K562 (cell line): ENCODE data around the gene ALKBH4. TPM values are rescaled to one million over a fixed set of nuclear protein-coding genes. Genes with fewer than 3 reads are reported as not detected.

Source experiments
- ATAC-seq: fragments of 200-7000 bp; cut with Tn5 transposase; 3 replicates; pipeline ENCODE4 v1.9.1; 2020; ENCODE audit warnings: moderate library complexity
- BruUV-seq: library from RNA; stranded (reverse); fragments of 400-500 nt; replicated peaks from 2 replicates; lab custom pipeline; 2021; lab: Mats Ljungman, UMichigan
- CTCF ChIA-PET: fragments of 300-600 bp; formaldehyde crosslinking; extraction: SDS; loops from one replicate; lab custom pipeline; 2021; ENCODE audit warnings: low intra/inter-chr PET ratio; lab: Yijun Ruan, JAX
- POLR2A ChIA-PET: fragments of 300-600, 350-650 bp; sonication (Branson Sonifier 250); formaldehyde crosslinking; extraction: SDS; loops from one replicate; lab custom pipeline; 2021; ENCODE audit warnings: antibody characterized with exemption, inconsistent platforms; lab: Yijun Ruan, JAX
- DNase-seq, 4 experiments: peaks; one replicate each; pipeline versions ENCODE4 v3.0.0 to v3.0.0-alpha.2; 2011 to 2018; ENCODE audit warnings: low spot score in 3 of 4, mixed read lengths in 3 of 4; ENCODE audit errors: extremely low read depth in 1 of 4
- FAIRE-seq: peaks from 2 replicates; lab custom pipeline; 2011; peaks lifted over from hg19 to GRCh38; lab: Jason Lieb, UNC
- H2AFZ ChIP-seq: 2 replicates; pipeline ENCODE4 v1.6.0; 2011; ENCODE audit warnings: low read depth, low read length, control low read depth, inconsistent platforms
- H3K27ac ChIP-seq: fragments of 200-600 bp; 3 replicates; pipeline ENCODE4 v1.8.0; 2011; ENCODE audit warnings: low read depth, mild to moderate bottlenecking, control low read depth, inconsistent platforms, low read length, moderate library complexity, mixed read lengths; ENCODE audit errors: extremely low read depth
- H3K27me3 ChIP-seq, 2 experiments: fragments of 300-600 bp in 1 of 2; 2 replicates in 1 of 2; 3 replicates in 1 of 2; pipeline versions ENCODE4 v1.6.0 to v1.8.0; 2011; ENCODE audit warnings: inconsistent platforms in 2 of 2, low read length in 2 of 2, mild to moderate bottlenecking in 1 of 2, mixed read lengths in 1 of 2, moderate library complexity in 1 of 2; ENCODE audit not compliant: control insufficient read depth in 2 of 2, insufficient read depth in 2 of 2
- H3K36me3 ChIP-seq: fragments of 300-600 bp; 3 replicates; pipeline ENCODE4 v1.8.0; 2011; ENCODE audit warnings: mild to moderate bottlenecking, low read length, inconsistent platforms; ENCODE audit not compliant: control insufficient read depth, insufficient read depth
- H3K4me1 ChIP-seq, 2 experiments: fragments of 200-600 bp in 1 of 2; replicated peaks in 1 of 2; 2 replicates in 1 of 2; 3 replicates in 1 of 2; pipeline versions ENCODE4 v1.5.1 to v1.8.0; 2011; ENCODE audit warnings: inconsistent platforms in 2 of 2, low read length in 2 of 2, mild to moderate bottlenecking in 1 of 2, mixed read lengths in 1 of 2, moderate library complexity in 1 of 2; ENCODE audit not compliant: control insufficient read depth in 2 of 2, insufficient read depth in 2 of 2
- H3K4me2 ChIP-seq: 2 replicates; pipeline ENCODE4 v1.6.1; 2011; ENCODE audit warnings: low read length, control low read depth, inconsistent platforms, mixed read lengths; ENCODE audit not compliant: insufficient read depth
- H3K4me3 ChIP-seq: fragments of 200-600 bp; sonication (generic), shearing (Covaris generic); 2 replicates; pipeline ENCODE4 v1.5.1; 2016; ENCODE audit warnings: control low read depth, inconsistent platforms
- H3K79me2 ChIP-seq: fragments of 200-600 bp; 3 replicates; pipeline ENCODE4 v1.8.0; 2011; ENCODE audit warnings: low read length, inconsistent platforms; ENCODE audit not compliant: control insufficient read depth, insufficient read depth
- H3K9ac ChIP-seq, 2 experiments: 2 replicates each; pipeline versions ENCODE4 v1.6.0 to v1.6.1; 2011; ENCODE audit warnings: low read depth in 2 of 2, low read length in 2 of 2, control low read depth in 1 of 2, inconsistent platforms in 1 of 2, mild to moderate bottlenecking in 1 of 2, mixed read lengths in 1 of 2; ENCODE audit not compliant: insufficient read depth in 1 of 2
- H3K9me1 ChIP-seq: one replicate; pipeline ENCODE4 v1.6.0; 2011; ENCODE audit warnings: inconsistent platforms, mild to moderate bottlenecking, low read length, moderate library complexity; ENCODE audit not compliant: control insufficient read depth, insufficient read depth
- H3K9me3 ChIP-seq: replicated peaks from 2 replicates; pipeline ENCODE4 v1.5.1; 2011; ENCODE audit warnings: low read depth, low read length, inconsistent platforms; ENCODE audit not compliant: control insufficient read depth, insufficient read depth
- H4K20me1 ChIP-seq: replicated peaks from 2 replicates; pipeline ENCODE4 v1.6.1; 2011; ENCODE audit warnings: low read length, inconsistent platforms, mixed read lengths; ENCODE audit not compliant: control insufficient read depth, insufficient read depth
- ATF7 ChIP-seq: fragments of 450-650 bp; IDR thresholded peaks from 2 replicates; pipeline ENCODE4 v1.7.1; 2014; ENCODE audit warnings: mild to moderate bottlenecking, moderate library complexity
- KAT2B ChIP-seq: IDR thresholded peaks from one replicate; pipeline ENCODE4 v1.6.1; 2012; ENCODE audit warnings: low read depth, mild to moderate bottlenecking, control low read depth, inconsistent platforms, low read length, moderate library complexity
- NFE2L1 ChIP-seq: fragments of 450-650 bp; IDR thresholded peaks from 2 replicates; pipeline ENCODE4 v1.6.1; 2016; ENCODE audit warnings: missing genetic modification characterization, low read depth, mild to moderate bottlenecking, missing compliant biosample characterization, moderate library complexity, borderline replicate concordance
- NR2C2 ChIP-seq, 2 experiments: fragments of 200-800 bp in 1 of 2; sonication (Bioruptor generic) in 1 of 2; sonication (generic) in 1 of 2; formaldehyde crosslinking in 1 of 2; IDR thresholded peaks; 2 replicates each; pipeline versions ENCODE4 v1.6.1 to v1.8.0; 2016 to 2022; ENCODE audit warnings: mild to moderate bottlenecking in 1 of 2, missing compliant biosample characterization in 1 of 2, missing genetic modification characterization in 1 of 2, missing genetic modification reagents in 1 of 2
- THRAP3 ChIP-seq: fragments of 450-650 bp; IDR thresholded peaks from 2 replicates; pipeline ENCODE4 v1.6.1; 2016; ENCODE audit warnings: mild to moderate bottlenecking, inconsistent platforms, borderline replicate concordance
- TRIM28 ChIP-seq: fragments of 450-650 bp; IDR thresholded peaks from 2 replicates; pipeline ENCODE4 v1.6.1; 2017
- WGBS: fragments of 100-300 bp; shearing (Covaris generic); methylation state at CpG from one replicate; pipeline ENCODE4 v1.1.6; 2016; ENCODE audit warnings: low coverage, mixed read lengths; ENCODE audit not compliant: insufficient coverage; ENCODE audit errors: missing lambda C conversion rate; 5-methylcytosine and 5-hydroxymethylcytosine counted together
- in situ Hi-C: fragments of 300-500 bp; cut with MboI; formaldehyde crosslinking; loops from 4 replicates; pipeline ENCODE4 v1.15.0; 2018; ENCODE audit warnings: inconsistent platforms, mixed read lengths
- intact Hi-C: fragments of 100-400 bp; cut with micrococcal nuclease; formaldehyde crosslinking; loops from 2 replicates; pipeline ENCODE4 v1.14.2; 2022
- polyA plus RNA-seq, 8 experiments: library from polyadenylated mRNA; depleted of rRNA in 4 of 8; stranded (reverse) in 5 of 8; unstranded in 3 of 8; fragments of >200 nt; fragmentation: Nextera tagmentation in 2 of 8; fragmentation: Illumina TruSeq in 1 of 8; extraction: Ambion mirVana in 2 of 8; extraction: Trizol in 1 of 8; gene quantifications; 2 replicates each; pipeline versions ENCODE4 v1.2.1 to v1.2.3, GENCODE V29; 2011 to 2014; ENCODE audit warnings: inconsistent platforms in 1 of 8, missing spikeins in 1 of 8
- total RNA-seq, 7 experiments: library from RNA; depleted of rRNA in 6 of 7; stranded (reverse); fragments of >200 nt in 6 of 7; fragmentation: Illumina TruSeq in 2 of 7; extraction: Trizol in 2 of 7; gene quantifications; 2 replicates each; pipeline versions ENCODE4 v1.2.1 to v1.2.3, GENCODE V29; 2011 to 2021; ENCODE audit warnings: low replicate concordance in 1 of 7
- TF ChIP-seq, protein P1 (sequence below), 2 experiments: fragments of 450-650 bp in 1 of 2; IDR thresholded peaks; 2 replicates each; pipeline ENCODE4 v1.6.1; 2011 to 2017; ENCODE audit warnings: low read depth in 2 of 2, antibody characterized with exemption in 1 of 2, borderline replicate concordance in 1 of 2, low read length in 1 of 2, mild to moderate bottlenecking in 1 of 2, mixed read lengths in 1 of 2; ENCODE audit not compliant: control insufficient read depth in 1 of 2
- TF ChIP-seq, protein P2 (sequence below): IDR thresholded peaks from 3 replicates; pipeline ENCODE4 v1.6.1; 2011; ENCODE audit warnings: borderline replicate concordance, mild to moderate bottlenecking, moderate library complexity; ENCODE audit not compliant: insufficient read length; ENCODE audit errors: extremely low read depth
- TF ChIP-seq, protein P3 (sequence below): IDR thresholded peaks from 2 replicates; pipeline ENCODE4 v1.6.1; 2014; ENCODE audit warnings: antibody characterized with exemption

Gene ALKBH4
- total and polyA plus RNA-seq, 9 of the 15 experiments (the other 6 are each of a cell fraction or from before 2014, with no cell fraction given) = 4.6 to 21.4 (median 11.8) TPM

DNA sequence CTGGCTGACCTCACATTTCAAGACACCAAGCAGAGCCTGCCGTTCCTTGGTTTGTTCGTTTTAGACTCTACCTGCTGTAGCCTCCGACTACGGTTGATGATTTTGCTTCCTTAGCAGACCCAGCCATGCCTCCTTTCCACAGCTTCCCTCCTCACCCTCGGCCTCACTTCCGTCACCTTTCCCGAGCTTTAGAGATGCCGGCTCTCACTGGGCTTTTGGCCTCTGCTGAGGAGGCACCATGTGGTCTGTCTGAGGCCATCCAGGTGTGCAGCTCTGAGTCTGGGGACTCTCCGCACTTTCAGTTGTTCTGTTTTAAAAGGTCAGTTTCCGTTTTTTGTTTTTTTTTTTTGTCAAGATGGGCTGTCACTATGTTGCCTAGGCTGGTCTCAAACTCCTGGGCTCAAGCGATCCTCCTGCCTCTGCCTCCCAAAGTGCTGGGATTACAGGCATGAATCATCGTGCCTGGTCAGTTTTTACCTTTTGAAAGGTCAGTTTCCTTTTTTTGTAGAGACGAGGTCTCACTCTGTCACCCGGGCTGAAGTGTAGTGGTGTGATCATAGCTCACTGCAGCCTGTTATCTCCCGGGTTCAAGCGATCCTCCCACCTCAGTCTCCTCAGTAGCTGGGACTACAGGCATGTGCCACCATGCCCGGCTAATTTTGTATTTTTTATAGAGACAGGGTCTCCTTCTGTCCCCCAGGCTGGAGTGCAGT lies 19.5 kb downstream of the ALKBH4 start (continued):
- TF ChIP-seq, protein P1, sequence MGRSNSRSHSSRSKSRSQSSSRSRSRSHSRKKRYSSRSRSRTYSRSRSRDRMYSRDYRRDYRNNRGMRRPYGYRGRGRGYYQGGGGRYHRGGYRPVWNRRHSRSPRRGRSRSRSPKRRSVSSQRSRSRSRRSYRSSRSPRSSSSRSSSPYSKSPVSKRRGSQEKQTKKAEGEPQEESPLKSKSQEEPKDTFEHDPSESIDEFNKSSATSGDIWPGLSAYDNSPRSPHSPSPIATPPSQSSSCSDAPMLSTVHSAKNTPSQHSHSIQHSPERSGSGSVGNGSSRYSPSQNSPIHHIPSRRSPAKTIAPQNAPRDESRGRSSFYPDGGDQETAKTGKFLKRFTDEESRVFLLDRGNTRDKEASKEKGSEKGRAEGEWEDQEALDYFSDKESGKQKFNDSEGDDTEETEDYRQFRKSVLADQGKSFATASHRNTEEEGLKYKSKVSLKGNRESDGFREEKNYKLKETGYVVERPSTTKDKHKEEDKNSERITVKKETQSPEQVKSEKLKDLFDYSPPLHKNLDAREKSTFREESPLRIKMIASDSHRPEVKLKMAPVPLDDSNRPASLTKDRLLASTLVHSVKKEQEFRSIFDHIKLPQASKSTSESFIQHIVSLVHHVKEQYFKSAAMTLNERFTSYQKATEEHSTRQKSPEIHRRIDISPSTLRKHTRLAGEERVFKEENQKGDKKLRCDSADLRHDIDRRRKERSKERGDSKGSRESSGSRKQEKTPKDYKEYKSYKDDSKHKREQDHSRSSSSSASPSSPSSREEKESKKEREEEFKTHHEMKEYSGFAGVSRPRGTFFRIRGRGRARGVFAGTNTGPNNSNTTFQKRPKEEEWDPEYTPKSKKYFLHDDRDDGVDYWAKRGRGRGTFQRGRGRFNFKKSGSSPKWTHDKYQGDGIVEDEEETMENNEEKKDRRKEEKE (IDR thresholded peaks at IDR 0.05; ENCODE audit: borderline replicate concordance in 1 of 2, control insufficient read depth in 1 of 2, low read depth in 2 of 2, low read length in 1 of 2) = no peak
- no peak for TF ChIP-seq KAT2B
- TF ChIP-seq THRAP3 = no peak

DNA sequence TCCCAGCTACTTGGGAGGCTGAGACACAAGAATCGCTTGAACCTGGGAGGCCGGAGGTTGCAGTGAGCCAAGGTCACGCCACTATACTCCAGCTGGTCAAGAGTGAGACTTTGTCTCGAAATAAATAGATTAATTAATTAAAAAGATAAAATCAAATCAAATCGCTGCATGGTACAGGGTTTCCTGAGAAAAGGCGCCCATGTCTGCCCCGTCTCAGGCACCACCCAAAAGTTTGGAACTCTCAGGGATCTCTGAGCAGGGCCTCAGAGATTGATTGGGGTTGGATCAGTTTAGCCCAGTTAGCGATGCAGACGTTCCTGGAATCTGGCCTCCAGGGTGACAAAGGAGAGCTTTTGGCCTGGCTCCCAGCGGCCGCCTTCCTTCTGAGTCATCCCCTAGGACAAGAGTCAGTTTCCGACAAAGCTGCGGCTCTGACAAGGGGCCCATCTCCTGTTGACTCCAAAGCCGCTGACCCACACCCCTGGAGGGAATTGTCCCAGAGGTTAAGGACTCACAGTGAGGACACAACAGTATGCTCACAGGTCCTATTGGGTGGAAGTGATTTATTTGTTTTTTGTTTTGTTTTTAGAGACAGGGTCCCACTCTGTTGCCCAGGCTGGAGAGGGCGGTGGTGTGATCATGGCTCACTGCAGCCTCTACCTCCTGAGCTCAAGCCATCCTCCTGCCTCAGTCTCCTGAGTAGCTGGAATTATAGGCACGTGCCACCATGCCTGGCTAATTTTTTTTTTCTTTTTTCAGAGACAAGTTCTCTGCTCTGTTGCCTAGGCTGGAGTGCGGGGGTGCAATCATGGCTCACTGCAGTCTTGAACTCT lies 24.5 kb downstream of the ALKBH4 start:
- no peaks in the 10 kb centered on the region for H3K79me2 ChIP-seq
- FAIRE-seq = peak; percentile 96
- CTCF ChIA-PET = no interaction called here
- no peaks in the 10 kb centered on the region; the same call in 1 of the 2 replicates for H4K20me1 ChIP-seq
- in situ Hi-C loops (no loop called here), intact Hi-C loops (loop anchor here (1.0 kb wide), 1 partner anchor 20 kb away; no protein-coding TSS in a partner anchor)
- no peak overlapping the region for H3K9ac ChIP-seq
- POLR2A ChIA-PET = interaction anchor here (0.7 to 2.5 kb wide), 8 partner anchors 9 to 733 kb away, joined by 3 to 7 read pairs (median 4); no protein-coding TSS in a partner anchor
- WGBS = 31% methylated on average over 17 of the region's 17 CpGs
- DNase-seq = peak; percentile 52 to 88 (median 67)
- peaks cover 3% of the 10 kb centered on the region for H3K9me1 ChIP-seq
- no peak overlapping the region for H3K27ac ChIP-seq
- no peak overlapping the region for H2AFZ ChIP-seq
- H3K4me2 ChIP-seq = no peak overlapping the region
- BruUV-seq = no TSS peak
- H3K4me3 ChIP-seq = no peak overlapping the region
- H3K36me3 ChIP-seq = peaks cover 26% of the 10 kb centered on the region; the same call in 2 of the 3 replicates
- H3K27me3 ChIP-seq = no peaks in the 10 kb centered on the region; a peak in 1 of 5 replicates
- no peaks in the 10 kb centered on the region for H3K9me3 ChIP-seq
- peaks cover 35 to 60% of the 10 kb centered on the region in 2 experiments for H3K4me1 ChIP-seq
- peak; percentile 75 for ATAC-seq
- TF ChIP-seq TRIM28 (no peak), NFE2L1 (no peak), ATF7 (peak; percentile 48; the same call in 1 of the 2 replicates), NR2C2 (CRISPR knock-in tag; IDR thresholded peaks at IDR 0.05) (no peak), NR2C2 (tag; IDR thresholded peaks at IDR 0.05) (peak; percentile 54)
- TF ChIP-seq, protein P2, sequence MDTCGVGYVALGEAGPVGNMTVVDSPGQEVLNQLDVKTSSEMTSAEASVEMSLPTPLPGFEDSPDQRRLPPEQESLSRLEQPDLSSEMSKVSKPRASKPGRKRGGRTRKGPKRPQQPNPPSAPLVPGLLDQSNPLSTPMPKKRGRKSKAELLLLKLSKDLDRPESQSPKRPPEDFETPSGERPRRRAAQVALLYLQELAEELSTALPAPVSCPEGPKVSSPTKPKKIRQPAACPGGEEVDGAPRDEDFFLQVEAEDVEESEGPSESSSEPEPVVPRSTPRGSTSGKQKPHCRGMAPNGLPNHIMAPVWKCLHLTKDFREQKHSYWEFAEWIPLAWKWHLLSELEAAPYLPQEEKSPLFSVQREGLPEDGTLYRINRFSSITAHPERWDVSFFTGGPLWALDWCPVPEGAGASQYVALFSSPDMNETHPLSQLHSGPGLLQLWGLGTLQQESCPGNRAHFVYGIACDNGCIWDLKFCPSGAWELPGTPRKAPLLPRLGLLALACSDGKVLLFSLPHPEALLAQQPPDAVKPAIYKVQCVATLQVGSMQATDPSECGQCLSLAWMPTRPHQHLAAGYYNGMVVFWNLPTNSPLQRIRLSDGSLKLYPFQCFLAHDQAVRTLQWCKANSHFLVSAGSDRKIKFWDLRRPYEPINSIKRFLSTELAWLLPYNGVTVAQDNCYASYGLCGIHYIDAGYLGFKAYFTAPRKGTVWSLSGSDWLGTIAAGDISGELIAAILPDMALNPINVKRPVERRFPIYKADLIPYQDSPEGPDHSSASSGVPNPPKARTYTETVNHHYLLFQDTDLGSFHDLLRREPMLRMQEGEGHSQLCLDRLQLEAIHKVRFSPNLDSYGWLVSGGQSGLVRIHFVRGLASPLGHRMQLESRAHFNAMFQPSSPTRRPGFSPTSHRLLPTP = no peak
- TF ChIP-seq, protein P3, sequence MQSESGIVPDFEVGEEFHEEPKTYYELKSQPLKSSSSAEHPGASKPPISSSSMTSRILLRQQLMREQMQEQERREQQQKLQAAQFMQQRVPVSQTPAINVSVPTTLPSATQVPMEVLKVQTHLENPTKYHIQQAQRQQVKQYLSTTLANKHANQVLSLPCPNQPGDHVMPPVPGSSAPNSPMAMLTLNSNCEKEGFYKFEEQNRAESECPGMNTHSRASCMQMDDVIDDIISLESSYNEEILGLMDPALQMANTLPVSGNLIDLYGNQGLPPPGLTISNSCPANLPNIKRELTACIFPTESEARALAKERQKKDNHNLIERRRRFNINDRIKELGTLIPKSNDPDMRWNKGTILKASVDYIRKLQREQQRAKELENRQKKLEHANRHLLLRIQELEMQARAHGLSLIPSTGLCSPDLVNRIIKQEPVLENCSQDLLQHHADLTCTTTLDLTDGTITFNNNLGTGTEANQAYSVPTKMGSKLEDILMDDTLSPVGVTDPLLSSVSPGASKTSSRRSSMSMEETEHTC = no peak
